ENCODE results near the gene ENTHD1.

ENTHD1 gene

GRCh38 chr22:39893526-39893925, at the start of gene ENTHD1:
Gene ENTHD1, minus strand, starts transcription at chr22:39893760. Its CDS starts 6,012 bp downstream, at chr22:39887748.
- H3K27ac ChIP-seq: no peak within 1 kb of the TSS
- no peak for DNase-seq (ENCODE audit: low read depth, low spot score)

GRCh38 chr22:39943337-39943736, 49.8 kb upstream of the ENTHD1 start:
- H3K27ac ChIP-seq: no peak overlapping the region
- DNase-seq (ENCODE audit: low read depth, low spot score): no peak

- DNase-seq (ENCODE audit: low read depth, low spot score): no peak
- H3K27ac ChIP-seq: no peak overlapping the region
Measured at GRCh38 chr22:39942439-39943230, 49.1 kb upstream of the ENTHD1 start.

GRCh38 chr22:39941601-39942000, 48.0 kb upstream of the ENTHD1 start:
- no peak overlapping the region for H3K27ac ChIP-seq
- DNase-seq (ENCODE audit: low read depth, low spot score): no peak

GRCh38 chr22:39940757-39941305, 47.3 kb upstream of the ENTHD1 start:
- DNase-seq (ENCODE audit: low read depth, low spot score): no peak
- no peak overlapping the region for H3K27ac ChIP-seq

GRCh38 chr22:39939830-39940229, 46.3 kb upstream of the ENTHD1 start:
- DNase-seq (ENCODE audit: low read depth, low spot score): no peak
- no peak overlapping the region for H3K27ac ChIP-seq

GRCh38 chr22:39938509-39939111, 45.0 kb upstream of the ENTHD1 start:
- peak; percentile 14 for DNase-seq (ENCODE audit: low read depth, low spot score)
- H3K27ac ChIP-seq: no peak overlapping the region

- no peak for DNase-seq (ENCODE audit: low read depth, low spot score)
- H3K27ac ChIP-seq: no peak overlapping the region
Measured at GRCh38 chr22:39937906-39938305, 44.3 kb upstream of the ENTHD1 start.

- H3K27ac ChIP-seq: no peak overlapping the region
- no peak for DNase-seq (ENCODE audit: low read depth, low spot score)
Measured at GRCh38 chr22:39936523-39937145, 43.1 kb upstream of the ENTHD1 start.

- no peak overlapping the region for H3K27ac ChIP-seq
- no peak for DNase-seq (ENCODE audit: low read depth, low spot score)
Measured at GRCh38 chr22:39935612-39936011, 42.1 kb upstream of the ENTHD1 start.

- DNase-seq (ENCODE audit: low read depth, low spot score): no peak
- H3K27ac ChIP-seq: no peak overlapping the region
Measured at GRCh38 chr22:39935116-39935515, 41.6 kb upstream of the ENTHD1 start.

- no peak for DNase-seq (ENCODE audit: low read depth, low spot score)
- no peak overlapping the region for H3K27ac ChIP-seq
Measured at GRCh38 chr22:39933741-39934140, 40.2 kb upstream of the ENTHD1 start.

GRCh38 chr22:39932918-39933649, 39.5 kb upstream of the ENTHD1 start:
- no peak overlapping the region for H3K27ac ChIP-seq
- no peak for DNase-seq (ENCODE audit: low read depth, low spot score)

- no peak overlapping the region for H3K27ac ChIP-seq
- DNase-seq (ENCODE audit: low read depth, low spot score): no peak
Measured at GRCh38 chr22:39932166-39932565, 38.6 kb upstream of the ENTHD1 start.

GRCh38 chr22:39931251-39931650, 37.7 kb upstream of the ENTHD1 start:
- no peak overlapping the region for H3K27ac ChIP-seq
- no peak for DNase-seq (ENCODE audit: low read depth, low spot score)

GRCh38 chr22:39928536-39929520, 35.3 kb upstream of the ENTHD1 start:
- no peak overlapping the region for H3K27ac ChIP-seq
- peak; percentile 37 for DNase-seq (ENCODE audit: low read depth, low spot score)

GRCh38 chr22:39927544-39927943, 34.0 kb upstream of the ENTHD1 start:
- no peak for DNase-seq (ENCODE audit: low read depth, low spot score)
- no peak overlapping the region for H3K27ac ChIP-seq

GRCh38 chr22:39926753-39927152, 33.2 kb upstream of the ENTHD1 start:
- no peak for DNase-seq (ENCODE audit: low read depth, low spot score)
- no peak overlapping the region for H3K27ac ChIP-seq

- no peak overlapping the region for H3K27ac ChIP-seq
- no peak for DNase-seq (ENCODE audit: low read depth, low spot score)
Measured at GRCh38 chr22:39925909-39926679, 32.5 kb upstream of the ENTHD1 start.
